Nephron (organoid): Measurements from ENCODE around the gene TMEM203.

Source experiments
- H3K27ac Mint-ChIP-seq, 3 experiments: 2 replicates each; pipeline ENCODE4 v1.8.0; 2020; ENCODE audit warnings: mixed read lengths in 3 of 3, mild to moderate bottlenecking in 2 of 3, moderate library complexity in 1 of 3
- H3K27me3 Mint-ChIP-seq: 2 replicates; pipeline ENCODE4 v1.8.0; 2021; ENCODE audit warnings: low read depth, mild to moderate bottlenecking, moderate library complexity, mixed read lengths
- H3K36me3 Mint-ChIP-seq: 2 replicates; pipeline ENCODE4 v1.8.0; 2020; ENCODE audit warnings: low read depth, mixed read lengths
- H3K4me1 Mint-ChIP-seq: 2 replicates; pipeline ENCODE4 v1.8.0; 2020; ENCODE audit warnings: mixed read lengths
- H3K4me3 Mint-ChIP-seq, 3 experiments: 2 replicates each; pipeline ENCODE4 v1.8.0; 2020; ENCODE audit warnings: mild to moderate bottlenecking in 3 of 3, mixed read lengths in 3 of 3, moderate library complexity in 2 of 3
- H3K9me3 Mint-ChIP-seq: 2 replicates; pipeline ENCODE4 v1.8.0; 2020; ENCODE audit warnings: mixed read lengths
- CTCF ChIP-seq, 3 experiments: fragments of 200-600 bp; sonication (generic); IDR thresholded peaks; one replicate each; pipeline ENCODE4 v1.5.0; 2021; ENCODE audit warnings: antibody characterized with exemption in 3 of 3; ENCODE audit not compliant: unreplicated experiment in 3 of 3

The TMEM203 gene

GRCh38 chr9:137233143-137233980, 27.9 kb upstream of the TMEM203 start:
- H3K27me3 Mint-ChIP-seq = peaks cover 5% of the 10 kb centered on the region
- peaks cover 13% of the 10 kb centered on the region for H3K4me1 Mint-ChIP-seq
- no peak for TF ChIP-seq CTCF (IDR thresholded peaks at IDR 0.05; ENCODE audit: unreplicated experiment in 3 of 3)
- no peak overlapping the region for H3K4me3 Mint-ChIP-seq
- H3K36me3 Mint-ChIP-seq = no peaks in the 10 kb centered on the region
- no peaks in the 10 kb centered on the region for H3K9me3 Mint-ChIP-seq
- H3K27ac Mint-ChIP-seq = no peak overlapping the region

- Mint-ChIP-seq H3K4me1 (peaks cover 10% of the 10 kb centered on the region), H3K4me3 (no peak overlapping the region), H3K27ac (no peak overlapping the region), H3K27me3 (peaks cover 8% of the 10 kb centered on the region), H3K9me3 (no peaks in the 10 kb centered on the region), H3K36me3 (no peaks in the 10 kb centered on the region)
- TF ChIP-seq CTCF (IDR thresholded peaks at IDR 0.05; ENCODE audit: unreplicated experiment in 3 of 3) = no peak
These were observed 27.1 kb upstream of the TMEM203 start for GRCh38 chr9:137232510-137232909.

- no peaks in the 10 kb centered on the region for H3K36me3 Mint-ChIP-seq
- no peak for TF ChIP-seq CTCF (IDR thresholded peaks at IDR 0.05; ENCODE audit: unreplicated experiment in 3 of 3)
- H3K4me3 Mint-ChIP-seq = no peak overlapping the region
- peaks cover 9% of the 10 kb centered on the region for H3K27me3 Mint-ChIP-seq
- H3K4me1 Mint-ChIP-seq = peaks cover 9% of the 10 kb centered on the region
- no peak overlapping the region for H3K27ac Mint-ChIP-seq
- H3K9me3 Mint-ChIP-seq = no peaks in the 10 kb centered on the region
These were observed 26.7 kb upstream of the TMEM203 start for GRCh38 chr9:137232101-137232500.

GRCh38 chr9:137231372-137232039, 26.1 kb upstream of the TMEM203 start:
- Mint-ChIP-seq H3K27ac (no peak overlapping the region), H3K4me3 (no peak overlapping the region), H3K36me3 (no peaks in the 10 kb centered on the region), H3K9me3 (no peaks in the 10 kb centered on the region), H3K27me3 (peaks cover 9% of the 10 kb centered on the region), H3K4me1 (peaks cover 9% of the 10 kb centered on the region)
- no peak for TF ChIP-seq CTCF (IDR thresholded peaks at IDR 0.05; ENCODE audit: unreplicated experiment in 3 of 3)

GRCh38 chr9:137230705-137231371, 25.4 kb upstream of the TMEM203 start, which contains the start of gene SLC34A3:
TSS of gene SLC34A3 (plus strand) at chr9:137230901. CDS start at chr9:137231703, 802 bp downstream.
- H3K4me3 Mint-ChIP-seq = no peak within 1 kb of the TSS
- TF ChIP-seq CTCF (IDR thresholded peaks at IDR 0.05; ENCODE audit: unreplicated experiment in 3 of 3) = no peak
- peaks cover 9% of the 10 kb centered on the region for H3K27me3 Mint-ChIP-seq
- no peaks in the 10 kb centered on the region for H3K9me3 Mint-ChIP-seq
- peak within 1 kb of the TSS in 2 of 3 experiments; percentile 72 to 73 for H3K27ac Mint-ChIP-seq
- H3K4me1 Mint-ChIP-seq = peaks cover 9% of the 10 kb centered on the region
- H3K36me3 Mint-ChIP-seq = no peaks in the 10 kb centered on the region
